HFFc6 (cell line): Measurements from ENCODE around the gene HOXB7. TPM values are rescaled to one million over a fixed set of nuclear protein-coding genes. Genes with fewer than 3 reads are reported as not detected.

Source experiments
- DNase-seq: peaks from one replicate; pipeline ENCODE4 v3.0.0-alpha.2; 2018
- H3K27ac Mint-ChIP-seq: 2 replicates; pipeline ENCODE4 v1.8.0; 2020; ENCODE audit warnings: mild to moderate bottlenecking, mixed read lengths
- H3K27me3 Mint-ChIP-seq: 2 replicates; pipeline ENCODE4 v1.8.0; 2021; ENCODE audit warnings: mild to moderate bottlenecking, moderate library complexity, mixed read lengths; ENCODE audit not compliant: insufficient read depth
- H3K36me3 Mint-ChIP-seq: 2 replicates; pipeline ENCODE4 v1.8.0; 2021; ENCODE audit warnings: low read depth, mixed read lengths
- H3K4me1 Mint-ChIP-seq: 2 replicates; pipeline ENCODE4 v1.8.0; 2020; ENCODE audit warnings: low read depth, mixed read lengths
- H3K4me3 Mint-ChIP-seq: 2 replicates; pipeline ENCODE4 v1.8.0; 2020; ENCODE audit warnings: mild to moderate bottlenecking, moderate library complexity, mixed read lengths
- H3K9me3 Mint-ChIP-seq: 2 replicates; pipeline ENCODE4 v1.8.0; 2020; ENCODE audit warnings: mild to moderate bottlenecking, mixed read lengths
- total RNA-seq, 6 experiments: library from RNA; stranded (reverse); fragmentation: NEBNext Ultra II Directional; extraction: Animal tissue kit (Norgen Biotek cat#: 25700); gene quantifications; 2 replicates in 1 of 6; 3 replicates in 5 of 6; pipeline ENCODE4 v1.2.3, GENCODE V29; 2021
- TF ChIP-seq, protein P1 (sequence below): fragments of 200-600 bp; sonication (generic); IDR thresholded peaks from 2 replicates; pipeline ENCODE4 v1.5.0; 2021; ENCODE audit warnings: antibody characterized with exemption, mild to moderate bottlenecking

The HOXB7 gene
- total RNA-seq, 6 experiments from 2014 or later, result not detected

DNA sequence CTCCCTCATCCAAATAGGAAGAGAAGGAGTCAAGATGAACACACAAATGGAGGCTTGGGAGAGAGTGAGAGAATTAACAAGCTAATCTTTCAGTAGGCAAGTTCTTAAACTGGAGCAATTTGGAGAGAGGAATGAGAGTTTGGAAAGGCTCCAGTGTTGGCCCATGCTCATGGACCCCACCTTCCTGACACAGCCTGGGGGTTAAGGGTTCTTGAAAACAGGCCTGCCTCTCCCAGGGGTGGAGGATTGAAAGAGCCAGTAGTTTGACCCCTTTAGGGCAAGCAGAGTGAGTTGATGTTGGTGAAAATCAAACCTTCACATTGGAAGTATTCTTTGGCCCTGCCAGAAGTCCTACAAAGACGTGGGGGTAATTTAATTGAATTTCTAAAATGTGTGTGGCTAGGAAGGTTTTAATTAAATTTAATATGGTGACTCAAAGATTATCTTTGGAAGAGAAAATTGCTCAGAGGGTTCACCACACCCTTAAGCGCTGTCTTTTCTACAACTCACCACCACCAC, 26.5 kb downstream of the HOXB7 start:
- peaks cover 25% of the 10 kb centered on the region for H3K4me1 Mint-ChIP-seq
- H3K27ac Mint-ChIP-seq, result no peak overlapping the region
- H3K36me3 Mint-ChIP-seq, result no peaks in the 10 kb centered on the region
- TF ChIP-seq, protein P1, sequence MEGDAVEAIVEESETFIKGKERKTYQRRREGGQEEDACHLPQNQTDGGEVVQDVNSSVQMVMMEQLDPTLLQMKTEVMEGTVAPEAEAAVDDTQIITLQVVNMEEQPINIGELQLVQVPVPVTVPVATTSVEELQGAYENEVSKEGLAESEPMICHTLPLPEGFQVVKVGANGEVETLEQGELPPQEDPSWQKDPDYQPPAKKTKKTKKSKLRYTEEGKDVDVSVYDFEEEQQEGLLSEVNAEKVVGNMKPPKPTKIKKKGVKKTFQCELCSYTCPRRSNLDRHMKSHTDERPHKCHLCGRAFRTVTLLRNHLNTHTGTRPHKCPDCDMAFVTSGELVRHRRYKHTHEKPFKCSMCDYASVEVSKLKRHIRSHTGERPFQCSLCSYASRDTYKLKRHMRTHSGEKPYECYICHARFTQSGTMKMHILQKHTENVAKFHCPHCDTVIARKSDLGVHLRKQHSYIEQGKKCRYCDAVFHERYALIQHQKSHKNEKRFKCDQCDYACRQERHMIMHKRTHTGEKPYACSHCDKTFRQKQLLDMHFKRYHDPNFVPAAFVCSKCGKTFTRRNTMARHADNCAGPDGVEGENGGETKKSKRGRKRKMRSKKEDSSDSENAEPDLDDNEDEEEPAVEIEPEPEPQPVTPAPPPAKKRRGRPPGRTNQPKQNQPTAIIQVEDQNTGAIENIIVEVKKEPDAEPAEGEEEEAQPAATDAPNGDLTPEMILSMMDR, result no peak
- DNase-seq, result no peak
- no peak overlapping the region; the same call in 1 of the 2 replicates for H3K4me3 Mint-ChIP-seq
- peaks cover 83% of the 10 kb centered on the region for H3K27me3 Mint-ChIP-seq
- no peaks in the 10 kb centered on the region for H3K9me3 Mint-ChIP-seq

DNA sequence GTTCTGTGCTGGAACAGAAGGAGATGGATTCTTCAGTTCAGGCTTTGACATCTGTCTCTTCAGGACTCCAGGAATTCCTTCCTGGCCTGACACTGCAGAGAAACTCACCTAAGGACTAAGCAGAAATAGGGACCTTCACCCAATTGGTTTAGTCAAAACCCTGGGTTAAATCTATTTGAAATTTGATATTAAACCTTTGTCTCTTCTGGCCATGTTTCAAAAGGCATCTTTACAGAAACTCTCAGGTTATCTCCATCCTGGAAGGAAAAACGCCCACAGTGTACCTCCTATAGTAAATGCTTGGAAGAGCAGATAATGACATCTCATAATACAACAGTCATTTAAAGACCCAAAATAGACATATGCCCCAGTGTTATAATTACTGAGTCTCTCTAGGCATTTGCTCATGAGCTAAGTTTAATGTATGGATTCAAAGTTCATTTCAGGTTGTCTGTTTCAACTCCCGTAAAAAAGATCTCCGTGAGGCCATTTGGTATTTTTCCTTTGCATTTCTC, 27.1 kb downstream of the HOXB7 start:
- TF ChIP-seq, protein P1, result no peak
- Mint-ChIP-seq H3K27me3 (peaks cover 83% of the 10 kb centered on the region), H3K9me3 (no peaks in the 10 kb centered on the region), H3K36me3 (no peaks in the 10 kb centered on the region), H3K4me1 (peaks cover 25% of the 10 kb centered on the region), H3K27ac (no peak overlapping the region), H3K4me3 (no peak overlapping the region)
- no peak for DNase-seq

DNA sequence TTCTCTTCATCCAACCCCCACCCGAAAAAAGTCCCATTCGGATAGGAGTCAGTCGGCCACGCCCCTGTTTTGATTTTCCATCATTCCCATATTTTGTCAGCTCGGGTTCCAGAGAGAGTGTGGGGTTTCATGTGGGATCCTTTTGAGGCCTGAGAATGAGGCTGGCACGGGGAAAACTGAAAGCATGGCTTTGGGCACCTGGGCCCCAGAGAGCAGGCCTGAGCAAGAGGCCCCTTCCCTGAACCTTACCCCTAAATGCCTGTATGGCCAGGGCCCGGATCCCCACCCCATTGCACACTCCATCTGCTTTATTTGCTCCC, 28.1 kb downstream of the HOXB7 start:
- Mint-ChIP-seq H3K4me1 (peaks cover 25% of the 10 kb centered on the region), H3K36me3 (no peaks in the 10 kb centered on the region)
- TF ChIP-seq, protein P1, result no peak

DNA sequence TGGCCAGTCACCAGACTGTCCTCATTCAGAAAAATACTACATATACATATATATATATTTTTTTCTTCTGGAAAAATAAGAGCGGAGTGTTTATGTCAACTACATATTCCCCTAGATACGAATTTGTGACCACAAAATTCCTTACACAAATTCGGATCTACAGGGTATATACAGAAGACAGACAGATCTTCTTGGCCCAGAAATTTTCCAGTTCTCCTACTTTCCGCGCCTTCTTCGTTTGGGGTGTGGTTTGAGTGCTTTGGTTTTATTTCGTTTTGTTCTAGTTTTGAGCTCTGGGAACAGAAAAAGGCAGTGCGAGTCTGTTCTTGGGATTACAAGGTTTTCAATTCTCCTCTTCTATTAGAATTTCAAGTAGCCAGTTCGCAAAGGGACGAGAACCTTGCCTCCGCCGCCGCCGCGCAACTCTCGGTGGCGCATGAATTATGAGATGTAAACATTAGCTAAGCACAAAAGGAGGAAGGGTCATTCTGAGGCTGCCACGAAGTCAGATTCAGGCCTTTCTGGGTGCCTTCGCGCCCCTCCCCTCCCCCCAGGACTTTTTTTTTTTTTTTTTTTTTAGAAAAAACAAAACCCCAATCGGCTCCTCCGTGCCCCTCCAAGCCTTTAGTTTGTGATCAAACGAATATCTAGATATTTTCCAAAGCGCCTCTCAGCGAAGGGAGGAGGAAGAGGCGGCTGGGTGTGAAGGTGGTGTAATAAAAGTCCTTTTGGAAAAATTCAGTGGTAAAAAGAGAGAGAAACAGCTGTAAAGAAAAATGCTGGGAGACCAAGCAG, 30.9 kb downstream of the HOXB7 start:
- peaks cover 76% of the 10 kb centered on the region for H3K27me3 Mint-ChIP-seq
- H3K27ac Mint-ChIP-seq, result no peak overlapping the region
- no peak overlapping the region for H3K4me3 Mint-ChIP-seq
- no peaks in the 10 kb centered on the region for H3K9me3 Mint-ChIP-seq
- no peak for DNase-seq
- H3K36me3 Mint-ChIP-seq, result no peaks in the 10 kb centered on the region
- TF ChIP-seq, protein P1, result no peak
- peaks cover 9% of the 10 kb centered on the region for H3K4me1 Mint-ChIP-seq

More for the DNA sequence above, 28.1 kb downstream of the HOXB7 start:
- Mint-ChIP-seq H3K27me3 (peaks cover 77% of the 10 kb centered on the region), H3K4me3 (no peak overlapping the region), H3K9me3 (no peaks in the 10 kb centered on the region), H3K27ac (no peak overlapping the region)
- DNase-seq, result no peak

DNA sequence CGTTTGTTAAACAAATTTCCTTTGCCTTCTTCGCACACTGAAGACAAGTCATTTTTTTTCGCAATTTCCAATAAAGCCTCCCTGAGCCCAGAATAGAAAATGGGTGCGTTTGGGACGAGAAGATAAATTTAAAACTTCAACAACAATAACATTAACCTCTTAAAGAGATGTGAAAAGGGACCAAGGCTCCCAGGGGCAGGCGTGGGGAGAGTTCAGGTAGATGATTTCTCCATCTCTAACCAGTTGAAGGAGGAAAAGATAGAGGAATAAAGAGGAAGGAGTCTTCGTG, 31.4 kb downstream of the HOXB7 start:
- TF ChIP-seq, protein P1, result no peak
- H3K27ac Mint-ChIP-seq, result no peak overlapping the region
- H3K4me3 Mint-ChIP-seq, result no peak overlapping the region
- H3K4me1 Mint-ChIP-seq, result peaks cover 7% of the 10 kb centered on the region; the same call in 1 of the 2 replicates
- peaks cover 80% of the 10 kb centered on the region for H3K27me3 Mint-ChIP-seq
- H3K36me3 Mint-ChIP-seq, result no peaks in the 10 kb centered on the region
- H3K9me3 Mint-ChIP-seq, result no peaks in the 10 kb centered on the region
- no peak for DNase-seq
